ENCODE results near the gene MLPH.

DNA sequence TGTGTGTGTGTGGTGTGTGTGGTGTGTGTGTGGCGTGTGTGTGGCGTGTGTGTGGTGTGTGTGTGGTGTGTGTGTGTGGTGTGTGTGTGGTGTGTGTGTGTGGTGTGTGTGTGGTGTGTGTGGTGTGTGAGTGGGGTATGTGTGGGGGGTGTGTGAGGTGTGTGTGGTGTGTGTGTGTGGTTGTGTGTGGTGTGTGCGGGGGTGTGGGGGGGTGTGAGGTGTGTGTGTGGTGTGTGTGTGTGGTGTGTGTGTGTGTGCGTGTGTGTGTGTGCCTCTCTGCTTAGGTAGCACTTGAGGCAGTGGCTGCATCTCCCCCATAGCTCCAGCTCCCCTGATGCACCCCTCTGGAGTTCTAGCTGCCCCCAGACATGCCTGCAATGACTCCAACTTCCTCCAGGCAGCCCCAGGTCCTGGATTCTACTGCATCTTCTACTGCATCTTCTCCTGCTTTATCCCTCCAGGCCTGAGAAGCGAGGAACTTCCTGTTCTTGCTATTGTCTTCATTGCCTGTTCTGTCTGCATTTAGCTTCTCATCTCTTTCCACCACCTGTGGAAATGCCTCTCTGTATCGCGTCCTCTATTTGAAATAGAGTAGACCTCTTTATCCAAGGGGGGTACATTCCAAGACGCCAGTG is 22.2 kb upstream of the MLPH start:
- TF ChIP-seq, protein P1, sequence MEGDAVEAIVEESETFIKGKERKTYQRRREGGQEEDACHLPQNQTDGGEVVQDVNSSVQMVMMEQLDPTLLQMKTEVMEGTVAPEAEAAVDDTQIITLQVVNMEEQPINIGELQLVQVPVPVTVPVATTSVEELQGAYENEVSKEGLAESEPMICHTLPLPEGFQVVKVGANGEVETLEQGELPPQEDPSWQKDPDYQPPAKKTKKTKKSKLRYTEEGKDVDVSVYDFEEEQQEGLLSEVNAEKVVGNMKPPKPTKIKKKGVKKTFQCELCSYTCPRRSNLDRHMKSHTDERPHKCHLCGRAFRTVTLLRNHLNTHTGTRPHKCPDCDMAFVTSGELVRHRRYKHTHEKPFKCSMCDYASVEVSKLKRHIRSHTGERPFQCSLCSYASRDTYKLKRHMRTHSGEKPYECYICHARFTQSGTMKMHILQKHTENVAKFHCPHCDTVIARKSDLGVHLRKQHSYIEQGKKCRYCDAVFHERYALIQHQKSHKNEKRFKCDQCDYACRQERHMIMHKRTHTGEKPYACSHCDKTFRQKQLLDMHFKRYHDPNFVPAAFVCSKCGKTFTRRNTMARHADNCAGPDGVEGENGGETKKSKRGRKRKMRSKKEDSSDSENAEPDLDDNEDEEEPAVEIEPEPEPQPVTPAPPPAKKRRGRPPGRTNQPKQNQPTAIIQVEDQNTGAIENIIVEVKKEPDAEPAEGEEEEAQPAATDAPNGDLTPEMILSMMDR (IDR thresholded peaks at IDR 0.05): no peak
- no peak for TF ChIP-seq POLR2A (IDR thresholded peaks at IDR 0.05)

Data from lower leg skin (tissue), 3 donors.